Mesenchymal stem cell (in vitro differentiated cells and primary cell): ENCODE measurements around the gene CNTNAP2.

Source experiments
- DNase-seq: peaks from one replicate; pipeline ENCODE4 v3.0.0-alpha.2; 2013
- H2AFZ ChIP-seq: one replicate; pipeline ENCODE4 v1.6.1; 2013; ENCODE audit warnings: low read depth, mild to moderate bottlenecking, control low read depth, inconsistent platforms, low read length, moderate library complexity
- H2AK5ac ChIP-seq: 2 replicates; pipeline ENCODE4 v1.6.1; 2013; ENCODE audit warnings: low read length, moderate library complexity, mild to moderate bottlenecking, inconsistent platforms; ENCODE audit not compliant: severe bottlenecking
- H2BK120ac ChIP-seq: one replicate; pipeline ENCODE4 v1.6.1; 2013; ENCODE audit warnings: low read depth, mild to moderate bottlenecking, inconsistent platforms, low read length, moderate library complexity
- H2BK12ac ChIP-seq, 2 experiments: one replicate each; pipeline ENCODE4 v1.6.1; 2013; ENCODE audit warnings: inconsistent platforms in 2 of 2, low read length in 2 of 2, mild to moderate bottlenecking in 2 of 2, moderate library complexity in 2 of 2, control low read depth in 1 of 2
- H2BK15ac ChIP-seq: one replicate; pipeline ENCODE4 v1.6.1; 2013; ENCODE audit warnings: mild to moderate bottlenecking, low read depth, inconsistent platforms; ENCODE audit not compliant: poor library complexity, severe bottlenecking
- H2BK5ac ChIP-seq: 2 replicates; pipeline ENCODE4 v1.6.1; 2013; ENCODE audit warnings: low read depth, mild to moderate bottlenecking, low read length, control low read depth, inconsistent platforms; ENCODE audit not compliant: poor library complexity, severe bottlenecking
- H3K14ac ChIP-seq, 2 experiments: one replicate each; pipeline ENCODE4 v1.6.1; 2013; ENCODE audit warnings: inconsistent platforms in 2 of 2, low read length in 2 of 2, control low read depth in 1 of 2, mild to moderate bottlenecking in 1 of 2, moderate library complexity in 1 of 2
- H3K18ac ChIP-seq, 2 experiments: one replicate each; pipeline ENCODE4 v1.6.1; 2013; ENCODE audit warnings: inconsistent platforms in 2 of 2, low read length in 2 of 2, control low read depth in 1 of 2, low read depth in 1 of 2, mild to moderate bottlenecking in 1 of 2
- H3K23ac ChIP-seq, 2 experiments: one replicate each; pipeline ENCODE4 v1.6.1; 2013; ENCODE audit warnings: inconsistent platforms in 2 of 2, low read length in 2 of 2, mild to moderate bottlenecking in 2 of 2, moderate library complexity in 2 of 2, control low read depth in 1 of 2
- H3K27ac ChIP-seq: 2 replicates; pipeline ENCODE4 v1.5.1; 2013; ENCODE audit warnings: mild to moderate bottlenecking, moderate library complexity, low read length, control low read depth, inconsistent platforms; ENCODE audit not compliant: poor library complexity, severe bottlenecking
- H3K27me3 ChIP-seq, 2 experiments: 2 replicates each; pipeline versions ENCODE4 v1.6.1 to v1.7.0; 2013; ENCODE audit warnings: low read length in 2 of 2, mild to moderate bottlenecking in 2 of 2, moderate library complexity in 2 of 2, control low read depth in 1 of 2, inconsistent platforms in 1 of 2; ENCODE audit not compliant: control insufficient read depth in 1 of 2, insufficient read depth in 1 of 2
- H3K36me3 ChIP-seq, 2 experiments: 2 replicates each; pipeline versions ENCODE4 v1.6.1 to v1.7.0; 2013; ENCODE audit warnings: low read length in 2 of 2, control low read depth in 1 of 2, inconsistent platforms in 1 of 2, low read depth in 1 of 2, mild to moderate bottlenecking in 1 of 2; ENCODE audit not compliant: insufficient read depth in 2 of 2, control insufficient read depth in 1 of 2
- H3K4ac ChIP-seq, 2 experiments: one replicate each; pipeline ENCODE4 v1.6.1; 2013; ENCODE audit warnings: inconsistent platforms in 2 of 2, low read length in 2 of 2, mild to moderate bottlenecking in 2 of 2, moderate library complexity in 2 of 2, control low read depth in 1 of 2, low read depth in 1 of 2
- H3K4me1 ChIP-seq: 2 replicates; pipeline ENCODE4 v1.6.1; 2013; ENCODE audit warnings: low read depth, low read length, control low read depth; ENCODE audit not compliant: control insufficient read depth, insufficient read depth
- H3K4me2 ChIP-seq: 2 replicates; pipeline ENCODE4 v1.6.1; 2013; ENCODE audit warnings: low read length, mild to moderate bottlenecking, inconsistent platforms; ENCODE audit not compliant: poor library complexity, severe bottlenecking
- H3K4me3 ChIP-seq, 2 experiments: 2 replicates each; pipeline versions ENCODE4 v1.5.1 to v1.7.0; 2013; ENCODE audit warnings: low read length in 2 of 2, mild to moderate bottlenecking in 2 of 2, control low read depth in 1 of 2, low read depth in 1 of 2; ENCODE audit not compliant: insufficient read depth in 1 of 2
- H3K79me1 ChIP-seq: replicated peaks from 2 replicates; pipeline ENCODE4 v1.6.1; 2013; ENCODE audit warnings: mild to moderate bottlenecking, control low read depth, low read length, inconsistent platforms; ENCODE audit not compliant: poor library complexity, severe bottlenecking
- H3K9ac ChIP-seq: 2 replicates; pipeline ENCODE4 v1.7.0; 2013; ENCODE audit warnings: mild to moderate bottlenecking, low read length, moderate library complexity
- H3K9me3 ChIP-seq: 2 replicates; pipeline ENCODE4 v1.7.0; 2013; ENCODE audit warnings: mild to moderate bottlenecking, low read length; ENCODE audit not compliant: control insufficient read depth
- H4K8ac ChIP-seq: one replicate; pipeline ENCODE4 v1.6.1; 2013; ENCODE audit warnings: inconsistent platforms, mild to moderate bottlenecking, low read length, moderate library complexity
- H4K91ac ChIP-seq: one replicate; pipeline ENCODE4 v1.6.1; 2013; ENCODE audit warnings: mild to moderate bottlenecking, low read length, inconsistent platforms
- WGBS: methylation state at CpG from one replicate; pipeline ENCODE4 v1.1.7; 2013; ENCODE audit warnings: mixed read lengths; 5-methylcytosine and 5-hydroxymethylcytosine counted together

The CNTNAP2 gene

GRCh38 chr7:147197006-147197405 is 1080.4 kb downstream of the CNTNAP2 start:
- Histone ChIP-seq H2AK5ac (no peak overlapping the region), H3K23ac (no peak overlapping the region), H3K4me1 (no peaks in the 10 kb centered on the region), H2BK120ac (no peak overlapping the region), H3K27ac (no peak overlapping the region), H4K91ac (no peak overlapping the region), H3K9ac (no peak overlapping the region), H3K9me3 (peaks cover under 1% of the 10 kb centered on the region), H3K4me2 (no peak overlapping the region), H3K36me3 (no peaks in the 10 kb centered on the region), H2BK15ac (no peak overlapping the region), H3K14ac (no peak overlapping the region), H3K27me3 (no peaks in the 10 kb centered on the region), H3K4ac (no peak overlapping the region), H3K79me1 (no peaks in the 10 kb centered on the region), H2BK5ac (no peak overlapping the region), H4K8ac (no peak overlapping the region), H3K4me3 (no peak overlapping the region), H2AFZ (no peak overlapping the region), H2BK12ac (no peak overlapping the region), H3K18ac (no peak overlapping the region)
- no peak for DNase-seq
- WGBS: 90% methylated on average over 6 of the region's 7 CpGs

GRCh38 chr7:147199868-147200267 is 1083.3 kb downstream of the CNTNAP2 start:
- no peak overlapping the region for H3K9ac ChIP-seq
- 100% methylated on average over 1 of the region's 1 CpG for WGBS

GRCh38 chr7:147207988-147208387 is 1091.4 kb downstream of the CNTNAP2 start:
- Histone ChIP-seq H3K9me3 (peaks cover 3% of the 10 kb centered on the region), H3K4me3 (no peak overlapping the region), H3K4ac (no peak overlapping the region), H2BK12ac (no peak overlapping the region), H4K8ac (no peak overlapping the region), H3K9ac (no peak overlapping the region), H3K4me1 (no peaks in the 10 kb centered on the region), H2BK120ac (no peak overlapping the region), H2AFZ (no peak overlapping the region), H4K91ac (no peak overlapping the region), H2BK5ac (no peak overlapping the region), H3K14ac (no peak overlapping the region), H2BK15ac (no peak overlapping the region), H3K23ac (no peak overlapping the region), H3K27me3 (no peaks in the 10 kb centered on the region), H3K4me2 (no peak overlapping the region), H2AK5ac (no peak overlapping the region), H3K18ac (no peak overlapping the region), H3K27ac (no peak overlapping the region), H3K36me3 (no peaks in the 10 kb centered on the region), H3K79me1 (no peaks in the 10 kb centered on the region)
- no CpG with 5 or more reads among the region's 1 CpG for WGBS
- DNase-seq: no peak

More at GRCh38 chr7:147199868-147200267, 1083.3 kb downstream of the CNTNAP2 start:
- Histone ChIP-seq H3K14ac (no peak overlapping the region), H3K79me1 (no peaks in the 10 kb centered on the region), H2BK120ac (no peak overlapping the region), H3K4me3 (no peak overlapping the region), H3K4me1 (no peaks in the 10 kb centered on the region), H4K8ac (no peak overlapping the region), H3K27ac (no peak overlapping the region), H2AFZ (no peak overlapping the region), H2BK5ac (no peak overlapping the region), H3K4ac (no peak overlapping the region), H3K9me3 (peaks cover 7% of the 10 kb centered on the region), H3K4me2 (no peak overlapping the region), H2BK12ac (no peak overlapping the region), H3K36me3 (no peaks in the 10 kb centered on the region), H4K91ac (no peak overlapping the region), H3K18ac (no peak overlapping the region), H3K27me3 (no peaks in the 10 kb centered on the region), H2BK15ac (no peak overlapping the region), H3K23ac (no peak overlapping the region), H2AK5ac (no peak overlapping the region)
- no peak for DNase-seq

DNA sequence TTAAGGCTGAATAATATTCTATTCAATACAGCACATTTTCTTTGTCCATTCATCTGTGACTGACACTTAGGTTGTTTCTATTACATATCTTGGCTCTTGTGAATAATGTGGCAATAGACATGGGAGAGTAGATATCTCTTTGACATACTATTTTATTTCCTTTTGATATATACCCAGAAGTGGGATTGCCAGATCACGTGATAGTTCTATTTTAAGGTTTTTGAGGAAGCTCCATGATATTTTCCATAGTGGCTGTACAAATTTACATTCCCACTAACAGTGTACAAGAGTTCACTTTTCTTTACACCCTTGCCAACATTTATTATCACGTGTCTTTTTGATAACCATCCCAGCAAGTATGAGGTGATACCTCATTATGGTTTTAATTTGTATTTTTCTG is 1114.7 kb downstream of the CNTNAP2 start:
- no peak overlapping the region for H2AK5ac ChIP-seq
- no peak overlapping the region for H3K23ac ChIP-seq
- H2BK120ac ChIP-seq: no peak overlapping the region

More for the DNA sequence above, 1114.7 kb downstream of the CNTNAP2 start:
- Histone ChIP-seq H3K27ac (no peak overlapping the region), H2AFZ (no peak overlapping the region), H3K79me1 (no peaks in the 10 kb centered on the region), H3K4me2 (no peak overlapping the region), H3K9me3 (no peaks in the 10 kb centered on the region), H4K91ac (no peak overlapping the region), H3K4ac (no peak overlapping the region), H2BK12ac (no peak overlapping the region), H3K4me3 (no peak overlapping the region), H4K8ac (no peak overlapping the region), H3K4me1 (no peaks in the 10 kb centered on the region), H3K9ac (no peak overlapping the region), H2BK15ac (no peak overlapping the region), H3K36me3 (no peaks in the 10 kb centered on the region), H2BK5ac (no peak overlapping the region), H3K18ac (no peak overlapping the region), H3K14ac (no peak overlapping the region), H3K27me3 (no peaks in the 10 kb centered on the region)
- no peak for DNase-seq
- no CpG with 5 or more reads among the region's 2 CpGs for WGBS
